ENCODE measurements around the gene TNFRSF25. TPM values are rescaled to one million over a fixed set of nuclear protein-coding genes. Genes with fewer than 3 reads are reported as not detected.
A peak's percentile ranks its signal among the peaks of the same experiment; 100 is the strongest.

The TNFRSF25 gene
- total and polyA plus RNA-seq, 2 experiments from 2014 or later = 13.6 to 25.3 TPM

DNA sequence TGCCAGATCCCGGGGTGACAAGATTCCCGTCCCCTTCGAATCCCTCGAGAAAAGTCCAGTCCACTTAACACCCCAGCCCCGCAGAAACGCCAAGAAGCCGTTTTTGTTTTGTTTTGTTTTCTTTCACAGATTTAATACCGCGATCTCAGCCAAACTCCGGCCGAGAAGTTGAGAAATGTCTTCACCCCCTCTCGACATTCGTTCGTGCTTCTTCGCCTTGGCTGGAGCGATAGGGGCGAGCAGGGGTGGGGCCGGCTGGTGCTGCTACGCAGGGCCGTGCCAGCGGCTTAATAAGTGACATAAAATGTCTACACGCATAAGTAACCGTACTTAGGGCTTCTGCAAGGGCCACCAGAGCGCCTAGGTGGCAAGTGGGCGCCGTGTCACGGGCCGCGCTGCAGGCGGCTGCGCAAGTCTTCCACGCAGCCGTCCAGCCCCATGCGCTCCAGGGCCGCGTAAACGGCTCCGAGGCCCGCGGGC lies 4.9 kb downstream of the TNFRSF25 start (continued):
- TF ChIP-seq ZNF114 (CRISPR knock-in tag; IDR thresholded peaks at IDR 0.05) (no peak), JUNB (IDR thresholded peaks at IDR 0.05; ENCODE audit: unreplicated experiment) (no peak), POLR2AphosphoS5 (IDR thresholded peaks at IDR 0.05; ENCODE audit: low read depth) (no peak)
- TF ChIP-seq, protein P1, sequence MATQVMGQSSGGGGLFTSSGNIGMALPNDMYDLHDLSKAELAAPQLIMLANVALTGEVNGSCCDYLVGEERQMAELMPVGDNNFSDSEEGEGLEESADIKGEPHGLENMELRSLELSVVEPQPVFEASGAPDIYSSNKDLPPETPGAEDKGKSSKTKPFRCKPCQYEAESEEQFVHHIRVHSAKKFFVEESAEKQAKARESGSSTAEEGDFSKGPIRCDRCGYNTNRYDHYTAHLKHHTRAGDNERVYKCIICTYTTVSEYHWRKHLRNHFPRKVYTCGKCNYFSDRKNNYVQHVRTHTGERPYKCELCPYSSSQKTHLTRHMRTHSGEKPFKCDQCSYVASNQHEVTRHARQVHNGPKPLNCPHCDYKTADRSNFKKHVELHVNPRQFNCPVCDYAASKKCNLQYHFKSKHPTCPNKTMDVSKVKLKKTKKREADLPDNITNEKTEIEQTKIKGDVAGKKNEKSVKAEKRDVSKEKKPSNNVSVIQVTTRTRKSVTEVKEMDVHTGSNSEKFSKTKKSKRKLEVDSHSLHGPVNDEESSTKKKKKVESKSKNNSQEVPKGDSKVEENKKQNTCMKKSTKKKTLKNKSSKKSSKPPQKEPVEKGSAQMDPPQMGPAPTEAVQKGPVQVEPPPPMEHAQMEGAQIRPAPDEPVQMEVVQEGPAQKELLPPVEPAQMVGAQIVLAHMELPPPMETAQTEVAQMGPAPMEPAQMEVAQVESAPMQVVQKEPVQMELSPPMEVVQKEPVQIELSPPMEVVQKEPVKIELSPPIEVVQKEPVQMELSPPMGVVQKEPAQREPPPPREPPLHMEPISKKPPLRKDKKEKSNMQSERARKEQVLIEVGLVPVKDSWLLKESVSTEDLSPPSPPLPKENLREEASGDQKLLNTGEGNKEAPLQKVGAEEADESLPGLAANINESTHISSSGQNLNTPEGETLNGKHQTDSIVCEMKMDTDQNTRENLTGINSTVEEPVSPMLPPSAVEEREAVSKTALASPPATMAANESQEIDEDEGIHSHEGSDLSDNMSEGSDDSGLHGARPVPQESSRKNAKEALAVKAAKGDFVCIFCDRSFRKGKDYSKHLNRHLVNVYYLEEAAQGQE (IDR thresholded peaks at IDR 0.05; ENCODE audit: unreplicated experiment) = no peak

DNA sequence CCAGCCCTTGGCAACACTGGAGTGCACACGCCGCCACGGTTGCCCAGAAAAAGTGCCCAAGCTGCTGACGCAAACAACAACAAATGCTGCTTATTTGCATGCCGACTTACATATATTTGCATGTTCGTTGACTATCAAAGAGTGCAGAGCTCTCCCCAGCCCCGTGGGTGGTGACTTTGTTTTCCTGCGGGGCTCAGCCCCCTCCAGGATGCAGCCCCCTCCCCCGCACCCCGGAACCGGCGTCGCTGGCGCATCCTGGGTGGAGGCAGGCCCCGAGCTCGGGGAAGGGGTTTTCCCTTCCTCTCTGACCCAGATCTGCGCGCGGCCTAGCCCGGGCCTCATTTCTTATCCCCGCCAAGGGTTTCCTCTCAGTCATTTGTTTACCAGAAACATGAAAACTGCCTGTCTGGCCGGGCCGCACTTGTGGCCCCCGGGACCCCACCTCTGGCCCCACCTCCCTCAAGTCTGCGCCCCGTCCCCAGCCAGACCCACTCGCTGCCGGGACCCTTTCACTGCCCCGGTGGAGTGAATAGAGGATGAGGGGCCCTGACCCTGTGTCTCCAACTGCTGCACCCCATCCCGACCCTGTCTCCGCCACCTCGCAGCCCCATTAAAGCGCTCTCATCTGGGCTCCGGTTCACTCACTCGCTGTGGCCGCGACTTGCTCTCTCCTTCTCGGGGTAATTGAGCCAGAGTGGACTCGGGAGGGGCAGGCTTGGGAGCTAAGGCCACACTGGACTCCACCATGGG lies 5.5 kb downstream of the TNFRSF25 start:
- H3K4me3 ChIP-seq = peak overlapping the region; percentile 37
- H3K36me3 ChIP-seq (ENCODE audit: insufficient read depth) = no peaks in the 10 kb centered on the region
- peak overlapping the region; percentile 63; the same call in 1 of the 2 replicates for H3K27ac ChIP-seq (ENCODE audit: low read depth)
- H3K79me2 ChIP-seq (replicated peaks; ENCODE audit: insufficient read depth) = no peaks in the 10 kb centered on the region
- DNase-seq (ENCODE audit: low spot score) = no peak
- H3K27ac Mint-ChIP-seq = no peak overlapping the region
- peak overlapping the region; percentile 53 for H3K4me3 Mint-ChIP-seq
- H4K20me1 ChIP-seq (replicated peaks; ENCODE audit: insufficient read depth) = no peaks in the 10 kb centered on the region
- no peaks in the 10 kb centered on the region for H3K9me2 ChIP-seq (ENCODE audit: insufficient read depth)
- H3F3A ChIP-seq (replicated peaks; ENCODE audit: low read depth) = peaks cover 14% of the 10 kb centered on the region; the same call in 1 of the 2 replicates
- H2AFZ ChIP-seq = no peak overlapping the region
- H3K4me2 ChIP-seq = peak overlapping the region; percentile 78
- peaks cover 24% of the 10 kb centered on the region for H3K27me3 Mint-ChIP-seq (ENCODE audit: insufficient read depth, low read depth, poor library complexity)
- H3K9me3 Mint-ChIP-seq = no peaks in the 10 kb centered on the region; the same call in 2 of the 3 replicates
- peaks cover 29% of the 10 kb centered on the region for H3K4me1 Mint-ChIP-seq
- peak; percentile 19 for ATAC-seq
- H3K27me3 ChIP-seq (ENCODE audit: insufficient read depth) = peaks cover 15% of the 10 kb centered on the region
- peaks cover 12% of the 10 kb centered on the region for H3K4me1 ChIP-seq (ENCODE audit: insufficient read depth)
- peaks cover 12% of the 10 kb centered on the region for H3K36me3 Mint-ChIP-seq (ENCODE audit: low read depth)
- TF ChIP-seq NANOG (IDR thresholded peaks at IDR 0.05; ENCODE audit: borderline replicate concordance) (no peak), EZH2phosphoT487 (IDR thresholded peaks at IDR 0.05; ENCODE audit: unreplicated experiment) (no peak), JUNB (IDR thresholded peaks at IDR 0.05; ENCODE audit: unreplicated experiment) (no peak), EZH2 (IDR thresholded peaks at IDR 0.05; ENCODE audit: low read depth, unreplicated experiment) (no peak)
- TF ChIP-seq, protein P1 (IDR thresholded peaks at IDR 0.05; ENCODE audit: unreplicated experiment) = no peak
- TF ChIP-seq, protein P2, sequence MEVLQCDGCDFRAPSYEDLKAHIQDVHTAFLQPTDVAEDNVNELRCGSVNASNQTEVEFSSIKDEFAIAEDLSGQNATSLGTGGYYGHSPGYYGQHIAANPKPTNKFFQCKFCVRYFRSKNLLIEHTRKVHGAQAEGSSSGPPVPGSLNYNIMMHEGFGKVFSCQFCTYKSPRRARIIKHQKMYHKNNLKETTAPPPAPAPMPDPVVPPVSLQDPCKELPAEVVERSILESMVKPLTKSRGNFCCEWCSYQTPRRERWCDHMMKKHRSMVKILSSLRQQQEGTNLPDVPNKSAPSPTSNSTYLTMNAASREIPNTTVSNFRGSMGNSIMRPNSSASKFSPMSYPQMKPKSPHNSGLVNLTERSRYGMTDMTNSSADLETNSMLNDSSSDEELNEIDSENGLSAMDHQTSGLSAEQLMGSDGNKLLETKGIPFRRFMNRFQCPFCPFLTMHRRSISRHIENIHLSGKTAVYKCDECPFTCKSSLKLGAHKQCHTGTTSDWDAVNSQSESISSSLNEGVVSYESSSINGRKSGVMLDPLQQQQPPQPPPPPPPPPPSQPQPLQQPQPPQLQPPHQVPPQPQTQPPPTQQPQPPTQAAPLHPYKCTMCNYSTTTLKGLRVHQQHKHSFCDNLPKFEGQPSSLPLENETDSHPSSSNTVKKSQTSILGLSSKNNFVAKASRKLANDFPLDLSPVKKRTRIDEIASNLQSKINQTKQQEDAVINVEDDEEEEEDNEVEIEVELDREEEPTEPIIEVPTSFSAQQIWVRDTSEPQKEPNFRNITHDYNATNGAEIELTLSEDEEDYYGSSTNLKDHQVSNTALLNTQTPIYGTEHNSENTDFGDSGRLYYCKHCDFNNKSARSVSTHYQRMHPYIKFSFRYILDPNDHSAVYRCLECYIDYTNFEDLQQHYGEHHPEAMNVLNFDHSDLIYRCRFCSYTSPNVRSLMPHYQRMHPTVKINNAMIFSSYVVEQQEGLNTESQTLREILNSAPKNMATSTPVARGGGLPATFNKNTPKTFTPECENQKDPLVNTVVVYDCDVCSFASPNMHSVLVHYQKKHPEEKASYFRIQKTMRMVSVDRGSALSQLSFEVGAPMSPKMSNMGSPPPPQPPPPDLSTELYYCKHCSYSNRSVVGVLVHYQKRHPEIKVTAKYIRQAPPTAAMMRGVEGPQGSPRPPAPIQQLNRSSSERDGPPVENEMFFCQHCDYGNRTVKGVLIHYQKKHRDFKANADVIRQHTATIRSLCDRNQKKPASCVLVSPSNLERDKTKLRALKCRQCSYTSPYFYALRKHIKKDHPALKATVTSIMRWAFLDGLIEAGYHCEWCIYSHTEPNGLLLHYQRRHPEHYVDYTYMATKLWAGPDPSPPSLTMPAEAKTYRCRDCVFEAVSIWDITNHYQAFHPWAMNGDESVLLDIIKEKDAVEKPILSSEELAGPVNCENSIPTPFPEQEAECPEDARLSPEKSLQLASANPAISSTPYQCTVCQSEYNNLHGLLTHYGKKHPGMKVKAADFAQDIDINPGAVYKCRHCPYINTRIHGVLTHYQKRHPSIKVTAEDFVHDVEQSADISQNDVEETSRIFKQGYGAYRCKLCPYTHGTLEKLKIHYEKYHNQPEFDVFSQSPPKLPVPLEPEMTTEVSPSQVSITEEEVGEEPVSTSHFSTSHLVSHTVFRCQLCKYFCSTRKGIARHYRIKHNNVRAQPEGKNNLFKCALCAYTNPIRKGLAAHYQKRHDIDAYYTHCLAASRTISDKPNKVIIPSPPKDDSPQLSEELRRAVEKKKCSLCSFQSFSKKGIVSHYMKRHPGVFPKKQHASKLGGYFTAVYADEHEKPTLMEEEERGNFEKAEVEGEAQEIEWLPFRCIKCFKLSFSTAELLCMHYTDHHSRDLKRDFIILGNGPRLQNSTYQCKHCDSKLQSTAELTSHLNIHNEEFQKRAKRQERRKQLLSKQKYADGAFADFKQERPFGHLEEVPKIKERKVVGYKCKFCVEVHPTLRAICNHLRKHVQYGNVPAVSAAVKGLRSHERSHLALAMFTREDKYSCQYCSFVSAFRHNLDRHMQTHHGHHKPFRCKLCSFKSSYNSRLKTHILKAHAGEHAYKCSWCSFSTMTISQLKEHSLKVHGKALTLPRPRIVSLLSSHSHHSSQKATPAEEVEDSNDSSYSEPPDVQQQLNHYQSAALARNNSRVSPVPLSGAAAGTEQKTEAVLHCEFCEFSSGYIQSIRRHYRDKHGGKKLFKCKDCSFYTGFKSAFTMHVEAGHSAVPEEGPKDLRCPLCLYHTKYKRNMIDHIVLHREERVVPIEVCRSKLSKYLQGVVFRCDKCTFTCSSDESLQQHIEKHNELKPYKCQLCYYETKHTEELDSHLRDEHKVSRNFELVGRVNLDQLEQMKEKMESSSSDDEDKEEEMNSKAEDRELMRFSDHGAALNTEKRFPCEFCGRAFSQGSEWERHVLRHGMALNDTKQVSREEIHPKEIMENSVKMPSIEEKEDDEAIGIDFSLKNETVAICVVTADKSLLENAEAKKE (CRISPR knock-in tag; IDR thresholded peaks at IDR 0.05) = no peak
- TF ChIP-seq, protein P3, sequence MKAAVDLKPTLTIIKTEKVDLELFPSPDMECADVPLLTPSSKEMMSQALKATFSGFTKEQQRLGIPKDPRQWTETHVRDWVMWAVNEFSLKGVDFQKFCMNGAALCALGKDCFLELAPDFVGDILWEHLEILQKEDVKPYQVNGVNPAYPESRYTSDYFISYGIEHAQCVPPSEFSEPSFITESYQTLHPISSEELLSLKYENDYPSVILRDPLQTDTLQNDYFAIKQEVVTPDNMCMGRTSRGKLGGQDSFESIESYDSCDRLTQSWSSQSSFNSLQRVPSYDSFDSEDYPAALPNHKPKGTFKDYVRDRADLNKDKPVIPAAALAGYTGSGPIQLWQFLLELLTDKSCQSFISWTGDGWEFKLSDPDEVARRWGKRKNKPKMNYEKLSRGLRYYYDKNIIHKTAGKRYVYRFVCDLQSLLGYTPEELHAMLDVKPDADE (IDR thresholded peaks at IDR 0.05) = no peak

Data from GM23338 (cell line).